Measurements from ENCODE around the gene SMPD4.

- TF ChIP-seq CTCF (IDR thresholded peaks at IDR 0.05) (no peak), POLR2A (IDR thresholded peaks at IDR 0.05) (no peak), POLR2AphosphoS5 (IDR thresholded peaks at IDR 0.05) (no peak), EP300 (IDR thresholded peaks at IDR 0.05) (no peak)
Observed at GRCh38 chr2:130158631-130159030, 22.8 kb downstream of the SMPD4 start.

All from stomach (tissue), 4 donors.